Upper lobe of right lung (tissue), 1 donor: ENCODE results near the gene YWHAG. TPM values are rescaled to one million over a fixed set of nuclear protein-coding genes. Genes with fewer than 3 reads are reported as not detected.
"Not testable (repeated sequence)": the region's sequence is repeated elsewhere in the genome, so short reads cannot be mapped to it uniquely, and the experiment has no call there.

Experiments used
- ATAC-seq: fragments of 200-7000 bp; cut with Tn5 transposase; one replicate; pipeline ENCODE4 v1.9.1; 2020; ENCODE audit warnings: mild to moderate bottlenecking, moderate library complexity
- DNase-seq: peaks from one replicate; pipeline ENCODE4 v3.0.0-alpha.2; 2020
- H3K27ac ChIP-seq: fragments of 200-600 bp; one replicate; pipeline ENCODE4 v1.8.0; 2022
- H3K27me3 ChIP-seq: fragments of 200-600 bp; one replicate; pipeline ENCODE4 v1.8.0; 2022; ENCODE audit warnings: mild to moderate bottlenecking
- H3K36me3 ChIP-seq: fragments of 200-600 bp; one replicate; pipeline ENCODE4 v1.8.0; 2022
- H3K4me1 ChIP-seq: fragments of 200-600 bp; one replicate; pipeline ENCODE4 v1.8.0; 2022
- H3K4me3 ChIP-seq: fragments of 200-600 bp; one replicate; pipeline ENCODE4 v1.8.0; 2022; ENCODE audit warnings: mild to moderate bottlenecking
- H3K9me3 ChIP-seq: fragments of 200-600 bp; one replicate; pipeline ENCODE4 v1.8.0; 2022
- intact Hi-C: fragments of 100-400 bp; cut with DNase I; formaldehyde crosslinking; loops from one replicate; pipeline ENCODE4 v1.11.0; 2022
- total RNA-seq: library from RNA; stranded (reverse); fragmentation: NEBNext Ultra II Directional; extraction: Animal tissue kit (Norgen Biotek cat#: 25700); gene quantifications from one replicate; pipeline ENCODE4 v1.2.1, GENCODE V29; 2021
- TF ChIP-seq, protein P1 (sequence below): fragments of 200-600 bp; IDR thresholded peaks from one replicate; pipeline ENCODE4 v1.8.0; 2022; ENCODE audit warnings: antibody characterized with exemption
- donor health status: DM: no; HTN: yes; CAD: no; lungs with severe emphysema.

YWHAG gene
- total RNA-seq, 1 donor from 2014 or later, result 102 TPM

DNA sequence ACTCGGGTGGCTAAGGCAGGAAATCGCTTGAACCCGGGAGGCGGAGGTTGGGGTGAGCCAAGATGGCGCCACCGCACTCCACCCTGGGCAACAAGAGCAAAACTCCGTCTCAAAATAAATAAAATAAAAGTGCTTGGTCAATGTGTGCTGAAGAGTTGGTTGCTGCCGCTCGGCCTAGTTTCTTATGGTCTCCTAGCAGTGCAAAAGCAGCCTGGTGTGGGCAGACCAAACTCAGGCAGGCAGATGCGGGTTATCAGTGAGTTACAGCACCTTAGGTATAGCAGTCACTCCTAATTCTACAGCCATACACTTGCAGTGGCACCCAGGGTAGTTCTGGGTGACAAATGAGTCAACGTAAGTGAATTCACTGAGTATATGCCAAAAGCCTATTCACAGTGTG, 33.7 kb downstream of the YWHAG start:
- H3K4me3 ChIP-seq, result no peak overlapping the region
- DNase-seq (no peak), ATAC-seq (no peak)
- H3K36me3 ChIP-seq, result peaks cover 36% of the 10 kb centered on the region
- no peaks in the 10 kb centered on the region for H3K27me3 ChIP-seq
- TF ChIP-seq, protein P1, sequence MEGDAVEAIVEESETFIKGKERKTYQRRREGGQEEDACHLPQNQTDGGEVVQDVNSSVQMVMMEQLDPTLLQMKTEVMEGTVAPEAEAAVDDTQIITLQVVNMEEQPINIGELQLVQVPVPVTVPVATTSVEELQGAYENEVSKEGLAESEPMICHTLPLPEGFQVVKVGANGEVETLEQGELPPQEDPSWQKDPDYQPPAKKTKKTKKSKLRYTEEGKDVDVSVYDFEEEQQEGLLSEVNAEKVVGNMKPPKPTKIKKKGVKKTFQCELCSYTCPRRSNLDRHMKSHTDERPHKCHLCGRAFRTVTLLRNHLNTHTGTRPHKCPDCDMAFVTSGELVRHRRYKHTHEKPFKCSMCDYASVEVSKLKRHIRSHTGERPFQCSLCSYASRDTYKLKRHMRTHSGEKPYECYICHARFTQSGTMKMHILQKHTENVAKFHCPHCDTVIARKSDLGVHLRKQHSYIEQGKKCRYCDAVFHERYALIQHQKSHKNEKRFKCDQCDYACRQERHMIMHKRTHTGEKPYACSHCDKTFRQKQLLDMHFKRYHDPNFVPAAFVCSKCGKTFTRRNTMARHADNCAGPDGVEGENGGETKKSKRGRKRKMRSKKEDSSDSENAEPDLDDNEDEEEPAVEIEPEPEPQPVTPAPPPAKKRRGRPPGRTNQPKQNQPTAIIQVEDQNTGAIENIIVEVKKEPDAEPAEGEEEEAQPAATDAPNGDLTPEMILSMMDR, result no peak
- H3K9me3 ChIP-seq, result no peaks in the 10 kb centered on the region
- no peaks in the 10 kb centered on the region for H3K4me1 ChIP-seq
- intact Hi-C loops, result no loop called here
- H3K27ac ChIP-seq, result no peak overlapping the region

DNA sequence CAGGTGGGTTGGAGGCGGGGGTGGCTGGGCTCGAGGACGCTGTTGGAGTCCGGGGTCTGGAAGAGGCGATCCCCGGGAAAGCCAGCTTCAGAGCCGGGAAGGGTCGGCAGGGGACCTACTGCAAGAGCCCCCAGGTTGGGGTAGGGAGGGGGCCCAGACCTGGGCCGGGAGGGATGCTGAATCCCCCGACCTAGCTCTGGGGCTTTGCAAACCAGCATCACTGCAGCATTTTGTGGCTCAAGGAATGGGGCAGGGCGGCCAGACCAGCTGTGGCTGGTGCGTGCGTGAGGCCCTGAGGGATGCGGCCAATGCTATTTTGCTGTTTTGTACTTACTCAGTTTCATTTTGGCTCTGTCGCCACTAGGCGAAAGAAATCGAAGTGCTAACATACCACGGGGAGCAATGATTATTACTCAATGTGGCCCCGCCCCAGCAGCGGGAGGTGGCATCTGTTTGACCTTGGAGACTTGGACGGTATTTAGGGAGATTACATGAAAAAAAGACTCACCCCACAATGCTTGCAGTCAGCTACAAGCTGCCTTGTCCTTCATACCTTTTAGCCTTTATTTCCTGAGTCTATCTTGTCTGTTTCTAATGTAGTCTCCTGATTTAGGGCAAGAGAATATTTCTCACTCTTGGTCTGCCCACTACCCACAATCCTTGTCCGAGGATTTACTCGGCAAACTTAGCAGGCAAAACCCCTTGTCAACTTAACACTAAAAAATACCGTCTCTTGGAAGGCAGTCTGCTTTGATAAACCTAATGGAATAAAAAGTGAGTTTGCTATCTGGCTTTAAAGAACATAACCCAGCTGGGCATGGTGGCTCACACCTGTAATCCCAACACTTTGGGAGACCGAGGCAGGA, 40.1 kb downstream of the YWHAG start:
- DNase-seq (peak; percentile 83), ATAC-seq (peak; percentile 50)
- intact Hi-C loops, result loop anchor here (10.0 kb wide), 1 partner anchor 144 kb away; no protein-coding TSS in a partner anchor
- Histone ChIP-seq H3K4me3 (peak overlapping the region; percentile 90), H3K9me3 (no peaks in the 10 kb centered on the region), H3K4me1 (peaks cover 18% of the 10 kb centered on the region), H3K27ac (peak overlapping the region; percentile 94), H3K27me3 (no peaks in the 10 kb centered on the region), H3K36me3 (no peaks in the 10 kb centered on the region)
- TF ChIP-seq, protein P1, result peak; percentile 40

DNA sequence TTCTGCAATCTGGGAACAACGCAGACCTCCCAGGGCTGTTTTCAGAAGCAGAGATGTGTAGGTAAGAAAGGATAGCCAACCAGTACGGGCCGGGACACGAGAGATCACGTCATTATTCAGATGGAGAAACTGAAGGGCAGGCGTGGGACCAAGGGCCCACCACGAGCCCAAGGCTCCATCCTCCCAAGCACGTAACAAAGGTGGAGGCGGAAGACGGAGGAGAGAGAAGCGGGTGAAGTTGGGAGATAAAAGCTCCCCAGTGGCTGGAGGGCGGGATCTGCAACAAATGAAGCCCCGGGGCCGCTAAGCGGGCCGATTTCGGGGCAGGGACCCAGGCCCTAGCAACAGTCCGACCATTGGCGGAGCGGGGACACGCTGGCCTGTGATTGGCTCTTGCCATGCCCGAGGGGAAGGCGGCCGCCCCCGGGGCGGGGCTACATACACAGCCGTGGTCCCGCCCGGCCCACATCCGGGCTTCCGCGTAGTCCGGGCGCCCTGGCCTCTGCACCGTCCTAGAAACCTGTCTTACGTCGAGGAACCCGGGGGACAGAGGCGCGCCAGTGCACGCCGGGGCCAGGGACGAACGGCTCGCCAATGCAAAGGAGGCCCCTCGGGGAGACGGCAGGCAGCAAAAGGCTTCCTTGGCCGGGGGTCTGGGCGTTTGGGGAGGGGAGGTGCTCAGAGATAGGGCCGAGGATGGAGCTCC, 40.9 kb downstream of the YWHAG start:
- DNase-seq (peak; percentile 99), ATAC-seq (peak; percentile 96)
- Histone ChIP-seq H3K27ac (peak overlapping the region; percentile 94), H3K4me1 (peaks cover 18% of the 10 kb centered on the region), H3K4me3 (peak overlapping the region; percentile 90), H3K9me3 (no peaks in the 10 kb centered on the region), H3K27me3 (no peaks in the 10 kb centered on the region), H3K36me3 (no peaks in the 10 kb centered on the region)
- intact Hi-C loops, result loop anchor here (10.0 kb wide), 1 partner anchor 143 kb away; no protein-coding TSS in a partner anchor
- TF ChIP-seq, protein P1, result no peak

DNA sequence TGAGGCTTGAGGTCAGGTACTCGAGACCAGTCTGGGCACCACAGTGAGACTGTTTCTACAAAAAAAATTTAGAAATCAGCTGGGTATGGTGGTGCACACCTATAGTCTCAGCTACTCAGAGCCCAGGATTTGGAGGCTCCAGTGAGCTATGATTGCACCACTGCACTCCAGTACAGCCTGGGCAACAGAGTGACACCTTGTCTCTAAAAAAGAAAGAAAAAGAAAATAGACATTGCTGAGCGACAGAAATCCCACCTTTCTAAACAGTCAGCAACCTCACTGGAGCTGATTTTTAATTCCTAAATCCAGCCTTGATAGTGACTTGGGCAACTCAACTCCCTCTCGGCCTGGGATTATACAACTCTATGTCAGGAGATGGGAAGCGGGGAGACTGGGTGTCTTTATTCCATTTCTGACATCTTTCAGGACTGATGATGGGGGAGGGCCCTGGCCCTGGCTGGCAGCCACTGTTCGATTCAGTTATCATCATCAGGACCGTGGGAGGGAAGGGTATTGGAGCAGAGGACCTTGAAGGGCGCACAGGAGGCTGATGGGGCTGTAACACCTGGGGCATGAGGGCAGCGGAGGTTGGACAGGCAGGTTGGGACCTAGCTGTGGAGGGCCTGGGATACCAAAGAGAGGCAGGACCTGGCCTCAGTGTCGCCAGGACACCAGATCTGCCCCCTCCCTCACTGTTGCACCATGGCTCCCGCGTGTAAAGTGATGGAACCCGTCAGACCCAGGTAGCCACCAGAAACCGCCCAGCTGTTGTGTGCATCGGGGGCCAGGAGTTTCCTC, 41.6 kb downstream of the YWHAG start:
- intact Hi-C loops, result loop anchor here (10.0 kb wide), 1 partner anchor 142 kb away; no protein-coding TSS in a partner anchor
- Histone ChIP-seq H3K27me3 (no peaks in the 10 kb centered on the region), H3K36me3 (no peaks in the 10 kb centered on the region), H3K9me3 (no peaks in the 10 kb centered on the region), H3K4me3 (peak overlapping the region; percentile 90), H3K27ac (peak overlapping the region; percentile 94), H3K4me1 (peaks cover 18% of the 10 kb centered on the region)
- DNase-seq, result no peak
- ATAC-seq, result no peak
- TF ChIP-seq, protein P1, result no peak

DNA sequence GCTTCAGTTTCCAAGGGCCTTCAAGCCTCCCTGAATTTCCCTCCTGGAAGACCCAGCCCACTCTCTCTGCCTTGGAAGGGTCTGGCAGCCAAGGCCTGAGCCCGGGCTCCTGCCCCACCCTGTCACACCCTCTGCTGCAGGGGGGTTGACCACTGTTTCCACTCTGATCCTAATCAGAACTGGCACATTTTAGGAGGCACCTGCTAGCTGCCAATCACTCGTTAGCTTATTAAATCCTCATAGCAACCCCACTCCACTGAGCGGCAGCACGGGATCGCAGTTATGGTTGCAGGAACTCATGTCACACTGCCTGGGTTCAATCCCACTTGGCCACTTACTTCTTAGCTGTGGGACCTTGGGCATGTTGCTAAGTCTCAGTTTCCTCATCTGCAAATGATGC, 43.4 kb downstream of the YWHAG start:
- intact Hi-C loops, result loop anchor here (10.0 kb wide), 1 partner anchor 141 kb away; no protein-coding TSS in a partner anchor
- Histone ChIP-seq H3K27me3 (no peaks in the 10 kb centered on the region), H3K9me3 (no peaks in the 10 kb centered on the region), H3K4me3 (no peak overlapping the region), H3K27ac (no peak overlapping the region), H3K36me3 (no peaks in the 10 kb centered on the region), H3K4me1 (peaks cover 18% of the 10 kb centered on the region)
- ATAC-seq, result no peak
- TF ChIP-seq, protein P1, result no peak
- DNase-seq, result no peak

DNA sequence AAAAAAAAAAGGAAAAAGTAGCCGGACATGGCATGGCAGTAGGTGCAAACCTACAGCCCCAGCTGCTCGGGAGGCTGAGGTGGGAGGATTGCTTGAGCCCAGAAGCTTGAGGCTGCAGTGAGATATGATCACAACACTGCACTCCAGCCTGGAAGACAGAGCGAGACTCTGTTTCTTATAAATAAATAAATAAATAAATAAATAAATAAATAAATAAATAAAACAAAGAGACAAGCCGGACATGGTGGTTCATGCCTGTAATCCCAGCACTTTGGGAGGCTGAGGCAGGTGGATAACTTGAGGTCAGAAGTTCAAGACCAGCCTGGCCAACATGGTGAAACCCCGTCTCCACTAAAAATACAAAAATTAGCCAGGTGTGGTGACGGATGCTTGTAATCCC, 44.1 kb downstream of the YWHAG start:
- not testable (repeated sequence) for ATAC-seq, H3K36me3 ChIP-seq

More for the DNA sequence above, 44.1 kb downstream of the YWHAG start:
- H3K4me3 ChIP-seq, H3K27me3 ChIP-seq, H3K9me3 ChIP-seq, H3K27ac ChIP-seq, DNase-seq: not testable (repeated sequence)
- H3K4me1 ChIP-seq, result peaks cover 18% of the 10 kb centered on the region
- intact Hi-C loops, result loop anchor here (10.0 kb wide), 1 partner anchor 140 kb away; no protein-coding TSS in a partner anchor
